22Rv1 (cell line): Measurements from ENCODE around the gene CMTM4.
A peak's percentile ranks its signal among the peaks of the same experiment; 100 is the strongest.

Experiments
- CTCF ChIP-seq: fragments of 450-650 bp; IDR thresholded peaks from 2 replicates; pipeline ENCODE4 v1.5.1; 2017; ENCODE audit warnings: mild to moderate bottlenecking
- ZFX ChIP-seq: fragments of 450-650 bp; IDR thresholded peaks from 2 replicates; pipeline ENCODE4 v1.6.1; 2017; ENCODE audit warnings: antibody characterized with exemption, borderline replicate concordance

GRCh38 chr16:66717112-66717675, 20.7 kb upstream of the CMTM4 start:
- TF ChIP-seq CTCF (peak; percentile 36), ZFX (no peak)
